ENCODE measurements around the gene EIF4G3.
"Not testable (repeated sequence)": the region's sequence is repeated elsewhere in the genome, so short reads cannot be mapped to it uniquely, and the experiment has no call there.

Gene EIF4G3

DNA sequence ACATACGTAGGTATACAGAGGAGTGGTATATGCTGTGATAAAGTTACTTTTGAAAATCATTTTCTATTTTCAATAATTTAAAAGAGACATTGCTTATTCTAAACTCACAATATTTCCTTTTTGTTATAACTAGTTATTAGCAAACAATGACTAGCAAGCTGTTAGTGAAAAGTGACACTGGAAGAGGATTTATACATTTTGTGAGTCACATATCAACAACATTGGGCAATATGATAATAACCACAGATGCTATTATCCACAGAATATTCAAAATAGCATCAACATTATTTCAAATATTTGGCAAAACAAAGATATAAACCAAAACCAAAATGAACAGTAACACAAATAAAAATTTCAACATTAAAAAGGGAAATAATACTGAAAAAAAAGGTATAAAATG lies 285.6 kb downstream of the EIF4G3 start:
- no peak for DNase-seq (ENCODE audit: low read depth in 1 of 2, low spot score in 1 of 2)

DNA sequence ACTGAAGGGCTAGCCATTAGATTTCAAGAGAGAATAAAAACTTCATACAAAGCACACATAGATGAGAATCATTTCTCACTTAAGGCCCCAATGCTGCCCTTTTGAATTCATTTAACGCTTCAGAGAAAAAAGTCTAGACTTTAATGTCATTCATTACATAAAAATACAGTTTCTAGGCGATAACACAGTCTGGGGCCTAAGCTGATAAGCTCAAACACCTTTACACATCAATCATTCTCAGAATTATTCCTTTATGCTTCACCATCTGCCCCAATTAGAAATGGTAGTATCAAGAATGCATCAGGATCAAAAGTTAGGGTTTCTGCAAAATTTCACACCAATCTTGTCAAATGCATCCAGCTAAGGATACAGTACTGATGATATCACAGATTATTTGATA lies 289.5 kb downstream of the EIF4G3 start:
- DNase-seq (ENCODE audit: low read depth in 1 of 2, low spot score in 1 of 2): no peak

DNA sequence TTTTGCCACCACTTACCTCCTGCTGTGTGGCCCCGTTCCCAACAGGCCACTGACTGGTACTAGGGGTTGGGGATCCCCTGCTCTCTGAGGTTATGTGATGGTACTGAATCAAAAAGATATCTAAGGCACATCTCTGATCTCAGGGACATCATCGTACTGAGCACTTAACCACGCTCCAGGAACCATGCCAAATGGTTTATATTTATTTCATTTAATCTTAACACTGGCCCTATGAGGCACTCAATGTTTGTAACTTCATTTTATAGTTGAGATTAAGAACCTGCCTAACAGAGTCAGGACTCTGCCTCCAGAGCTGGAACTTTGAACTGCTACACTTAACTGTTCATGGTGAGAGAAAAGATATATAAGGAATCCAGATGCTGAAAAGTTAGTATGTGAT lies 291.6 kb downstream of the EIF4G3 start:
- no peak for DNase-seq (ENCODE audit: low read depth in 1 of 2, low spot score in 1 of 2)

- no peak for DNase-seq (ENCODE audit: low read depth in 1 of 2, low spot score in 1 of 2)
Measured at GRCh38 chr1:20884513-20884912, 292.2 kb downstream of the EIF4G3 start.

DNA sequence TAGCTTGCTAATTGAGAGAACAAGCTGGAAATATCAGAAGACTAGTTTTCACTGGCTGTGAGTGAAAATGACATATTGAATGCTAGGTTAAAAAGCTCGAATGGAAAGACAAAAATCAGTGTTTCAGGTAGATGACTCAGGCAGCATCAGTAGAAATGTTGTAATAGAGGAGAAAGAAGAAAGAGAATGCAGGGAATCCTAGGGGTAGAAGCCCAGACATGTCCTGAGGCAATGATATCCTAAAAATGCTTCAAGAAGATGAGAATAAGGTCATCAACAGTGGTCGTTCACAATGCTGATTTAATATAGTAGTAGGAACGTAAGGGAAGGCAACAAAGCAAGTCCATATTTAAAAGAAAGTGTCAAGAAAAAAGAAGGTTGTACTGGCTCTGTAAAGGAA lies 292.9 kb downstream of the EIF4G3 start:
- no peak for DNase-seq (ENCODE audit: low read depth in 1 of 2, low spot score in 1 of 2)

DNA sequence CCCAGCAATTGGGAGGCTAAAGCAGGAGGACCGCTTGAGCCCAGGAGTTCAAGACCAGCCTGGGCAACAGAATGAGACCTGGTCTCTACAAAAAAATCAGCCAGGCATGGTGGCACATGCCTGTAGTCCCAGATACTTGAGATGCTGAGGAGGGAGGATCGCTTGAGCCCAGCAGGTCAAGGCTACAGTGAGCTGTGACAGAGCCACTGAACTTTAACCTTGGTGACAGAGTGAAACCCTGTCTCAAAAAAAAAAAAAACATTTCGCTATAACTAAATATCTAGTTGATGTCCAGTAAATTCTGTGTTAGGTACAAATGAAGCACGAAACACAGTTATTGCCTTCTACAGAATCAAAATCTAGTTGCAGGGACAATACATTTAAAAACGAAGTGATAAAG lies 293.9 kb downstream of the EIF4G3 start:
- DNase-seq (ENCODE audit: low read depth in 1 of 2, low spot score in 1 of 2): no peak

GRCh38 chr1:20878799-20879198 lies 297.9 kb downstream of the EIF4G3 start:
- no peak for DNase-seq (ENCODE audit: low read depth in 1 of 2, low spot score in 1 of 2)

GRCh38 chr1:20875198-20875973 lies 301.3 kb downstream of the EIF4G3 start:
- no peak for DNase-seq (ENCODE audit: low read depth in 1 of 2, low spot score in 1 of 2)

GRCh38 chr1:20873311-20873710 lies 303.4 kb downstream of the EIF4G3 start:
- DNase-seq (ENCODE audit: low read depth in 1 of 2, low spot score in 1 of 2): no peak

DNA sequence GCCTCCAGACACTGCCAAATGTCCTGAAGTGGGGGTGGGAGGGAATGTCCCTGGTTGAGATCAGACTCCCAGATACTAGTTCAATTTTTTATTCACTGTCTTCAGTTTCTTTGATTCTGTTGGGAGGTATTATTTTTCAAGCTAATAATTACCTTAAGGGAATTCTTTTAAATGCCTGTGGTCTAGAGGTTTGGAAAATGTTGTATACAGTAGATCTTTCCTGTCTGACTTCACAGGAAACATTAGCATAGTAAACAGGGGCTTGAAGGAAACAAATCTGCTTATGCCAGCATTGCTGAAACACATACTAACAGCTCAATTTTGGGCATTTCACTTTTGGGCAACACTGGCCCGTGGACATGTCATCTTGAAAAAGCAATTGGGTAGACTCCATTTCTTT lies 305.3 kb downstream of the EIF4G3 start:
- no peak for DNase-seq (ENCODE audit: low read depth in 1 of 2, low spot score in 1 of 2)

DNA sequence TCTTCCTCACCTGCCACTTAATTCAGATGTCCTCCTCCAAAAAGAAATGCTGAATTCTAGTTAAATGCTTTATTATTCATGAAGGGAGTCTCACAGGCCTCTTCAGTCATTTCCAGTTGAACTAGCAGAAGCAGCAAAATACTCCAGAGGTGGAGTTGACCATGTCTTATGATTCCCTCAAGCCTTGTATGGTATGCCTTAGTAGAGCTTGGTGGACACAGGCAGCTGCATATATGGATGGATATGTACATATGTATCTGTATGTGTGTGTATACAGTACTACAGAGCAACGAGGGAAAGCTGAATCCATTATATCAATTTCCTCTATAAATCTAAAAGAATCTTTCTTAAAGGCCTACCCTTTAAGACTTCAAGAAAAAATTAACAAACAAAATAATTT lies 306.0 kb downstream of the EIF4G3 start:
- no peak for DNase-seq (ENCODE audit: low read depth in 1 of 2, low spot score in 1 of 2)

GRCh38 chr1:20868263-20868662 lies 308.4 kb downstream of the EIF4G3 start:
- DNase-seq (ENCODE audit: low read depth in 1 of 2, low spot score in 1 of 2): no peak

- DNase-seq (ENCODE audit: low read depth in 1 of 2, low spot score in 1 of 2): no peak
Measured at GRCh38 chr1:20867847-20868246, 308.9 kb downstream of the EIF4G3 start.

GRCh38 chr1:20867062-20867461 lies 309.6 kb downstream of the EIF4G3 start:
- DNase-seq (ENCODE audit: low read depth in 1 of 2, low spot score in 1 of 2): no peak

GRCh38 chr1:20865001-20865400 lies 311.7 kb downstream of the EIF4G3 start:
- no peak for DNase-seq (ENCODE audit: low read depth in 1 of 2, low spot score in 1 of 2)

- DNase-seq (ENCODE audit: low read depth in 1 of 2, low spot score in 1 of 2): no peak
Measured at GRCh38 chr1:20854529-20854928, 322.2 kb downstream of the EIF4G3 start.

- DNase-seq (ENCODE audit: low read depth in 1 of 2, low spot score in 1 of 2): not testable (repeated sequence)
Measured at GRCh38 chr1:20851791-20852190, 324.9 kb downstream of the EIF4G3 start.

DNA sequence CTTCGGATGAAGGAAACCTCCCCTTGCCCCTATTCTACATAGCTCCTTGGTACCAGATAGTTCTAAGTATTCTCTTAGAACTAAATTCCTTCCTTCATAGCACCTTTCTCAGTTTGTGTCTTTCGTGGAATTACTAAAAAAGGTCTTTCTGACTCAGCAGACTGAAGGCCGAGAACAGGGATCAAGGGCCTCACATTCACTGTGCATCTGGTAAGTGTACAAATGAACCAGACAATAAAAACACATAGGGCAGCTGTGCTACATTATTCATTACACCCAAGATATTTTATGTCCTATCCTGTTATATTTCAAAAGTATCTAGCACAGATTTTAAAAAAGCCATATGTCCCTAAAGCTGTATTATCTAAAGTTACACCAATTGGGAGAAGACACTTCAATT lies 326.7 kb downstream of the EIF4G3 start:
- no peak for DNase-seq (ENCODE audit: low read depth in 1 of 2, low spot score in 1 of 2)

- no peak for DNase-seq (ENCODE audit: low read depth in 1 of 2, low spot score in 1 of 2)
Measured at GRCh38 chr1:20849100-20849499, 327.6 kb downstream of the EIF4G3 start.

- no peak for DNase-seq (ENCODE audit: low read depth in 1 of 2, low spot score in 1 of 2)
Measured at GRCh38 chr1:20848162-20848561, 328.5 kb downstream of the EIF4G3 start.

DNA sequence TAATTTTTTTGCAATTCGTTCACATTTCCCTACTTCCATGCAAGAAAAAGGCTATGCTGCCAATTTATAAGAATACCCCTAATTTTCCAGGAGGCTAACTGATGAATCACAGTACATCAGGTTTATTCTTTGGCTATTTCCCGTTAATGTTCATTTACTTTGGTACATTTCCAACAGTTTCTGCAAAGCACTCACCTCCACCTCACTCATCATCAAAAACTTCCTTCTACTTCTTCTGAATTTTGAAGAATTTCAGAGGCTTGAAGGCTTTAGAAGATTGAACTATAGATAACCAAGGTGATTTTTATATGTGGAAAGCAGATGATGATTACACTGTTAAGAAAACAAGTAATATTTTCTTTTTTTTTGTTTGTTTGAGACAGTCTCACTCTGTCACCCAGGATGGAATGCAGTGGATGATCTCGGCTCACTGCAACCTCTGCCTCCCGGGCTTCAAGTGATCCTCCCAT lies 329.1 kb downstream of the EIF4G3 start:
- DNase-seq (ENCODE audit: low read depth in 1 of 2, low spot score in 1 of 2): no peak

- DNase-seq (ENCODE audit: low read depth in 1 of 2, low spot score in 1 of 2): no peak
Measured at GRCh38 chr1:20846461-20847374, 330.0 kb downstream of the EIF4G3 start.
